GM21825 (cell line): Measurements from ENCODE around the gene SLC22A5.

Experiments
- ATAC-seq: cut with Tn5 transposase; IDR thresholded peaks from one replicate; pipeline ENCODE4 v1.9.1; 2021; ENCODE audit warnings: mild to moderate bottlenecking, moderate library complexity; ENCODE audit not compliant: unreplicated experiment

Gene SLC22A5

GRCh38 chr5:132369474-132370180 is at the start of gene SLC22A5:
Gene SLC22A5, plus strand, starts transcription at chr5:132369710. Its CDS starts 263 bp downstream, at chr5:132369973.
- ATAC-seq = peak; percentile 86

- ATAC-seq = no peak
Observed at GRCh38 chr5:132319975-132320374, 49.5 kb upstream of the SLC22A5 start.

- no peak for ATAC-seq
Observed at GRCh38 chr5:132321109-132321721, 48.3 kb upstream of the SLC22A5 start.

- no peak for ATAC-seq
Observed at GRCh38 chr5:132322266-132322665, 47.2 kb upstream of the SLC22A5 start.

- no peak for ATAC-seq
Observed at GRCh38 chr5:132323202-132323601, 46.3 kb upstream of the SLC22A5 start.

GRCh38 chr5:132325691-132326090 is 43.8 kb upstream of the SLC22A5 start:
- ATAC-seq = no peak

GRCh38 chr5:132327252-132327955 is 42.1 kb upstream of the SLC22A5 start:
- no peak for ATAC-seq

- no peak for ATAC-seq
Observed at GRCh38 chr5:132334812-132335211, 34.7 kb upstream of the SLC22A5 start.

- ATAC-seq = no peak
Observed at GRCh38 chr5:132335402-132335801, 34.1 kb upstream of the SLC22A5 start.

GRCh38 chr5:132339502-132339901 is 30.0 kb upstream of the SLC22A5 start:
- ATAC-seq = no peak

GRCh38 chr5:132342291-132343180 is 27.0 kb upstream of the SLC22A5 start:
- ATAC-seq = no peak

- no peak for ATAC-seq
Observed at GRCh38 chr5:132344775-132345514, 24.6 kb upstream of the SLC22A5 start.

GRCh38 chr5:132353486-132353995 is 16.0 kb upstream of the SLC22A5 start:
- ATAC-seq = no peak

GRCh38 chr5:132354381-132355139 is 14.9 kb upstream of the SLC22A5 start:
- no peak for ATAC-seq

- no peak for ATAC-seq
Observed at GRCh38 chr5:132355140-132355765, 14.3 kb upstream of the SLC22A5 start.

GRCh38 chr5:132358775-132359174 is 10.7 kb upstream of the SLC22A5 start:
- ATAC-seq = no peak

- no peak for ATAC-seq
Observed at GRCh38 chr5:132362086-132362485, 7.4 kb upstream of the SLC22A5 start.

GRCh38 chr5:132363431-132364112 is 5.9 kb upstream of the SLC22A5 start:
- ATAC-seq = no peak
